K562 (cell line): Measurements from ENCODE around the gene SYMPK. TPM values are rescaled to one million over a fixed set of nuclear protein-coding genes. Genes with fewer than 3 reads are reported as not detected.

ENCODE experiments used
- ARID3B ChIP-seq: fragments of 250-450 bp; sonication (Bioruptor Pico); IDR thresholded peaks from 2 replicates; pipeline ENCODE4 v1.4.0; 2020; ENCODE audit warnings: borderline replicate concordance
- CEBPZ ChIP-seq: fragments of 150-350 bp; IDR thresholded peaks from 2 replicates; pipeline ENCODE4 v1.6.1; 2014; ENCODE audit warnings: low read depth, mild to moderate bottlenecking, low read length, borderline replicate concordance
- GATAD2B ChIP-seq: fragments of 450-650 bp; IDR thresholded peaks from 2 replicates; pipeline ENCODE4 v1.6.1; 2017; ENCODE audit warnings: mild to moderate bottlenecking, borderline replicate concordance
- HIVEP1 ChIP-seq: fragments of 250-450 bp; sonication (Bioruptor Pico); IDR thresholded peaks from 2 replicates; pipeline ENCODE4 v1.4.0; 2020; ENCODE audit warnings: mild to moderate bottlenecking
- LEF1 ChIP-seq: fragments of 450-650 bp; IDR thresholded peaks from 2 replicates; pipeline ENCODE4 v1.6.1; 2016; ENCODE audit warnings: mild to moderate bottlenecking
- NBN ChIP-seq: fragments of 450-650 bp; IDR thresholded peaks from 2 replicates; pipeline ENCODE4 v1.6.1; 2016; ENCODE audit warnings: low read depth, mild to moderate bottlenecking
- NFRKB ChIP-seq: fragments of 450-650 bp; IDR thresholded peaks from 2 replicates; pipeline ENCODE4 v1.6.1; 2016; ENCODE audit warnings: low read depth
- NR4A1 ChIP-seq, 2 experiments: fragments of 250-450 bp in 1 of 2; fragments of 450-650 bp in 1 of 2; sonication (Bioruptor Pico) in 1 of 2; IDR thresholded peaks; 2 replicates each; pipeline versions ENCODE4 v1.4.0 to v1.6.1; 2016 to 2020; ENCODE audit warnings: mild to moderate bottlenecking in 2 of 2, missing compliant biosample characterization in 1 of 2, missing genetic modification characterization in 1 of 2, moderate library complexity in 1 of 2
- RBM22 ChIP-seq: fragments of 200-400 bp; formaldehyde crosslinking; IDR thresholded peaks from 2 replicates; pipeline ENCODE4 v1.6.1; 2018; ENCODE audit warnings: low read length, low read depth; ENCODE audit not compliant: poor library complexity, severe bottlenecking
- RFX7 ChIP-seq: fragments of 250-450 bp; sonication (Bioruptor Pico); IDR thresholded peaks from 2 replicates; pipeline ENCODE4 v1.5.1; 2021; ENCODE audit warnings: mild to moderate bottlenecking
- SMAD4 ChIP-seq: fragments of 250-450 bp; sonication (Bioruptor Pico); conservative IDR thresholded peaks from 2 replicates; pipeline ENCODE4 v1.8.0; 2021; ENCODE audit warnings: inconsistent platforms, mild to moderate bottlenecking, moderate library complexity
- UBTF ChIP-seq, 2 experiments: IDR thresholded peaks; 2 replicates each; pipeline ENCODE4 v1.6.1; 2012; ENCODE audit warnings: improper control_type of control experiment in 2 of 2, low read depth in 2 of 2, low read length in 2 of 2, borderline replicate concordance in 1 of 2
- ZBTB17 ChIP-seq: fragments of 450-650 bp; formaldehyde crosslinking; IDR thresholded peaks from 2 replicates; pipeline ENCODE4 v1.4.0; 2020; ENCODE audit warnings: mild to moderate bottlenecking
- ZNF449 ChIP-seq: fragments of 250-450 bp; sonication (Bioruptor Pico); IDR thresholded peaks from 2 replicates; pipeline ENCODE4 v1.8.0; 2022; ENCODE audit warnings: moderate library complexity, mild to moderate bottlenecking, inconsistent platforms
- ZNF57 ChIP-seq: fragments of 450-650 bp; formaldehyde crosslinking; IDR thresholded peaks from 2 replicates; pipeline ENCODE4 v1.4.0; 2020; ENCODE audit warnings: mild to moderate bottlenecking, moderate library complexity
- polyA plus RNA-seq, 8 experiments: library from polyadenylated mRNA; depleted of rRNA in 4 of 8; stranded (reverse) in 5 of 8; unstranded in 3 of 8; fragments of >200 nt; fragmentation: Nextera tagmentation in 2 of 8; fragmentation: Illumina TruSeq in 1 of 8; extraction: Ambion mirVana in 2 of 8; extraction: Trizol in 1 of 8; gene quantifications; 2 replicates each; pipeline versions ENCODE4 v1.2.1 to v1.2.3, GENCODE V29; 2011 to 2014; ENCODE audit warnings: inconsistent platforms in 1 of 8, missing spikeins in 1 of 8
- total RNA-seq, 7 experiments: library from RNA; depleted of rRNA in 6 of 7; stranded (reverse); fragments of >200 nt in 6 of 7; fragmentation: Illumina TruSeq in 2 of 7; extraction: Trizol in 2 of 7; gene quantifications; 2 replicates each; pipeline versions ENCODE4 v1.2.1 to v1.2.3, GENCODE V29; 2011 to 2021; ENCODE audit warnings: low replicate concordance in 1 of 7
- TF ChIP-seq, protein P1 (sequence below), 2 experiments: fragments of 450-650 bp; IDR thresholded peaks; 2 replicates each; pipeline ENCODE4 v1.6.1; 2016

The SYMPK gene
- total and polyA plus RNA-seq, 9 of the 15 experiments (the other 6 are each of a cell fraction or from before 2014, with no cell fraction given), result 0.73 to 95.5 (median 58.4) TPM

- TF ChIP-seq, protein P1, sequence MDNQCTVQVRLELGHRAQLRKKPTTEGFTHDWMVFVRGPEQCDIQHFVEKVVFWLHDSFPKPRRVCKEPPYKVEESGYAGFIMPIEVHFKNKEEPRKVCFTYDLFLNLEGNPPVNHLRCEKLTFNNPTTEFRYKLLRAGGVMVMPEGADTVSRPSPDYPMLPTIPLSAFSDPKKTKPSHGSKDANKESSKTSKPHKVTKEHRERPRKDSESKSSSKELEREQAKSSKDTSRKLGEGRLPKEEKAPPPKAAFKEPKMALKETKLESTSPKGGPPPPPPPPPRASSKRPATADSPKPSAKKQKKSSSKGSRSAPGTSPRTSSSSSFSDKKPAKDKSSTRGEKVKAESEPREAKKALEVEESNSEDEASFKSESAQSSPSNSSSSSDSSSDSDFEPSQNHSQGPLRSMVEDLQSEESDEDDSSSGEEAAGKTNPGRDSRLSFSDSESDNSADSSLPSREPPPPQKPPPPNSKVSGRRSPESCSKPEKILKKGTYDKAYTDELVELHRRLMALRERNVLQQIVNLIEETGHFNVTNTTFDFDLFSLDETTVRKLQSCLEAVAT (IDR thresholded peaks at IDR 0.05), result peak in 1 of 2 experiments; percentile 12; a peak in 1 of 4 replicates
- TF ChIP-seq RBM22 (no peak), CEBPZ (no peak), NBN (no peak), ARID3B (CRISPR knock-in tag) (no peak), SMAD4 (CRISPR knock-in tag) (no peak), NR4A1 (CRISPR knock-in tag; IDR thresholded peaks at IDR 0.05) (no peak), NR4A1 (tag; IDR thresholded peaks at IDR 0.05) (no peak), ZBTB17 (CRISPR knock-in tag) (no peak), GATAD2B (no peak), ZNF57 (CRISPR knock-in tag) (no peak), NFRKB (peak; percentile 68; the same call in 1 of the 2 replicates), UBTF (IDR thresholded peaks at IDR 0.05; ENCODE audit: borderline replicate concordance in 1 of 2, low read depth in 2 of 2, low read length in 2 of 2) (no peak), RFX7 (no peak), HIVEP1 (CRISPR knock-in tag) (no peak), ZNF449 (CRISPR knock-in tag) (no peak), LEF1 (no peak; the same call in 1 of the 2 replicates)
Measured at GRCh38 chr19:45886427-45887199, 23.7 kb upstream of the SYMPK start (continued).
